Liver (tissue), 9 donors: ENCODE data around the gene RBMS3. TPM values are rescaled to one million over a fixed set of nuclear protein-coding genes. Genes with fewer than 3 reads are reported as not detected.

Experiments used
- DNase-seq: peaks from one replicate; pipeline ENCODE4 v3.0.0-alpha.2; 2017; ENCODE audit warnings: low spot score
- H3K27ac ChIP-seq, 2 donors: one replicate each; pipeline ENCODE4 v1.7.0; 2013; ENCODE audit warnings: inconsistent platforms in 2 of 2, low read length in 2 of 2, control low read depth in 1 of 2, low read depth in 1 of 2, mild to moderate bottlenecking in 1 of 2
- H3K27me3 ChIP-seq, 4 donors: one replicate each; pipeline versions ENCODE4 v1.6.1 to v1.7.0; 2013; ENCODE audit warnings: low read length in 3 of 4, inconsistent platforms in 1 of 4, mild to moderate bottlenecking in 1 of 4, moderate library complexity in 1 of 4; ENCODE audit not compliant: control insufficient read depth in 4 of 4, insufficient read depth in 4 of 4
- H3K36me3 ChIP-seq, 4 donors: one replicate each; pipeline versions ENCODE4 v1.6.1 to v1.7.0; 2013; ENCODE audit warnings: low read length in 3 of 4, mild to moderate bottlenecking in 3 of 4, low read depth in 1 of 4, moderate library complexity in 1 of 4; ENCODE audit not compliant: control insufficient read depth in 4 of 4, insufficient read depth in 3 of 4
- H3K4me1 ChIP-seq, 4 donors: one replicate each; pipeline versions ENCODE4 v1.6.1 to v1.7.0; 2013; ENCODE audit warnings: low read length in 3 of 4, mild to moderate bottlenecking in 3 of 4, moderate library complexity in 1 of 4; ENCODE audit not compliant: control insufficient read depth in 4 of 4, insufficient read depth in 4 of 4
- H3K4me3 ChIP-seq, 3 donors: one replicate each; pipeline versions ENCODE4 v1.6.1 to v1.7.0; 2013; ENCODE audit warnings: low read length in 3 of 3, control low read depth in 1 of 3, low read depth in 1 of 3, mild to moderate bottlenecking in 1 of 3
- H3K9ac ChIP-seq, 2 donors: one replicate each; pipeline ENCODE4 v1.7.0; 2013; ENCODE audit warnings: low read length in 2 of 2, mild to moderate bottlenecking in 2 of 2, moderate library complexity in 2 of 2, control low read depth in 1 of 2, low read depth in 1 of 2
- H3K9me3 ChIP-seq, 4 donors: one replicate each; pipeline versions ENCODE4 v1.6.1 to v1.7.0; 2013; ENCODE audit warnings: low read length in 3 of 4; ENCODE audit not compliant: control insufficient read depth in 4 of 4
- CTCF ChIP-seq: fragments of 150-350 bp; IDR thresholded peaks from 2 replicates; pipeline ENCODE4 v1.5.1; 2017; ENCODE audit warnings: improper control_type of control experiment, low read depth, low read length; ENCODE audit not compliant: missing input control
- EGR1 ChIP-seq, 2 donors: IDR thresholded peaks; 2 replicates each; pipeline ENCODE4 v1.6.1; 2016 to 2018; ENCODE audit warnings: antibody characterized with exemption in 2 of 2, low read depth in 2 of 2
- FOXA1 ChIP-seq: IDR thresholded peaks from 2 replicates; pipeline ENCODE4 v1.6.1; 2016; ENCODE audit warnings: antibody characterized with exemption
- FOXA2 ChIP-seq: IDR thresholded peaks from 2 replicates; pipeline ENCODE4 v1.6.1; 2016; ENCODE audit warnings: antibody characterized with exemption
- HNF4A ChIP-seq, 2 donors: conservative IDR thresholded peaks; 2 replicates each; pipeline ENCODE4 v1.6.1; 2016; ENCODE audit warnings: antibody characterized with exemption in 2 of 2, mild to moderate bottlenecking in 2 of 2
- HNF4G ChIP-seq: IDR thresholded peaks from 2 replicates; pipeline ENCODE4 v1.6.1; 2016; ENCODE audit warnings: antibody characterized with exemption
- JUND ChIP-seq, 2 donors: IDR thresholded peaks; 2 replicates each; pipeline ENCODE4 v1.6.1; 2016; ENCODE audit warnings: antibody characterized with exemption in 2 of 2
- NR2F2 ChIP-seq: IDR thresholded peaks from 2 replicates; pipeline ENCODE4 v1.6.1; 2016; ENCODE audit warnings: antibody characterized with exemption
- RAD21 ChIP-seq, 2 donors: IDR thresholded peaks; 2 replicates each; pipeline ENCODE4 v1.6.1; 2016; ENCODE audit warnings: antibody characterized with exemption in 2 of 2, mild to moderate bottlenecking in 2 of 2
- REST ChIP-seq: IDR thresholded peaks from 2 replicates; pipeline ENCODE4 v1.6.1; 2016; ENCODE audit warnings: antibody characterized with exemption, mild to moderate bottlenecking
- RXRA ChIP-seq, 2 donors: IDR thresholded peaks; 2 replicates each; pipeline ENCODE4 v1.6.1; 2017 to 2018; ENCODE audit warnings: antibody characterized with exemption in 2 of 2, mild to moderate bottlenecking in 1 of 2
- SP1 ChIP-seq: IDR thresholded peaks from 2 replicates; pipeline ENCODE4 v1.6.1; 2018; ENCODE audit warnings: antibody characterized with exemption, mild to moderate bottlenecking
- TAF1 ChIP-seq: conservative IDR thresholded peaks from 2 replicates; pipeline ENCODE4 v1.6.1; 2016; ENCODE audit warnings: antibody characterized with exemption, mild to moderate bottlenecking
- YY1 ChIP-seq: IDR thresholded peaks from 2 replicates; pipeline ENCODE4 v1.6.1; 2016; ENCODE audit warnings: antibody characterized with exemption, mild to moderate bottlenecking
- ZBTB33 ChIP-seq: IDR thresholded peaks from 2 replicates; pipeline ENCODE4 v1.6.1; 2016; ENCODE audit warnings: antibody characterized with exemption
- WGBS: extraction: QIAGEN DNeasy Blood & Tissue Kit; methylation state at CpG from one replicate; pipeline ENCODE4 v1.1.7; 2013; 5-methylcytosine and 5-hydroxymethylcytosine counted together
- polyA plus RNA-seq, 2 donors: library from polyadenylated mRNA; stranded (reverse) in 1 of 2; unstranded in 1 of 2; fragments of 200-250 nt in 1 of 2; fragments of >200 nt in 1 of 2; fragmentation: Nextera tagmentation in 1 of 2; extraction: Ambion mirVana in 1 of 2; gene quantifications; one replicate each; pipeline versions ENCODE4 v1.2.1 to v1.2.3, GENCODE V29; 2013 to 2015
- total RNA-seq, 2 donors: library from RNA; depleted of rRNA; stranded (reverse); fragments of >200 nt; gene quantifications; one replicate each; pipeline ENCODE4 v1.2.3, GENCODE V29; 2014
- TF ChIP-seq, protein P1 (sequence below): IDR thresholded peaks from 2 replicates; pipeline ENCODE4 v1.6.1; 2016; ENCODE audit warnings: antibody characterized with exemption
- TF ChIP-seq, protein P2 (sequence below): IDR thresholded peaks from 2 replicates; pipeline ENCODE4 v1.6.1; 2016; ENCODE audit warnings: antibody characterized with exemption
- donor health status: healthy.
- donor health status: healthy.
- donor health status: healthy.
- donor health status: healthy.
- donor health status: healthy.

Gene RBMS3
- total and polyA plus RNA-seq, 4 donors = 1.2 to 14.9 (median 9.3) TPM

DNA sequence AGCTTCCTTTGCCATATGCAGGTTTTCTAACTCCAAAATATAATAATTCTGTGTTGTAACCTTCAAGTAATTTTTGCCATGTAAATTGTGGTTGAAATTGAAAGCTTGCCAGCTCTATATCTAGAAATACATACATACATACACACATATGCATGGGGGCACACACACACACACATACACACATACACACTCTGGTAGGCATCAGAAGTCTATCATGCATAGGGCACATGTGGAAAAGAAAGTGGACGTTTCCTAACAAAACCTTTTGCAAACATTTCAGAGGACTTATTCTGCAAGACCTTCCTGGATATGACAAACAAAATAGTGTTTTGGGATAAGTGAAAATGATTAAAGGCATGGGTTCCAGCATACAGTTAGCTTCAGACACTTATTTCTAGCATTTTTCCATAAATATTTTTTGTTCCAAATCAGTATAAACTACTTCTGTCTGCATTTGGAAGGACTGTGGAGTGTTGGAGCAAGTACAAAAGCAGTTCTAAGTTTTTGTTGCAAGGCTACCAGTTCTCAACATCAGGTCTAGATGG, 578.9 kb downstream of the RBMS3 start:
- no peak for DNase-seq
- no peak for TF ChIP-seq NR2F2
- no peak for TF ChIP-seq HNF4A (conservative IDR thresholded peaks at IDR 0.05)
- TF ChIP-seq FOXA1 = no peak
- no peak for TF ChIP-seq ZBTB33
- TF ChIP-seq TAF1 = no peak
- TF ChIP-seq YY1 = no peak
- no peak for TF ChIP-seq EGR1 (IDR thresholded peaks at IDR 0.05; ENCODE audit: low read depth in 2 of 2)
- no peak for TF ChIP-seq SP1
- no peak for TF ChIP-seq FOXA2
- no peak for TF ChIP-seq RXRA (IDR thresholded peaks at IDR 0.05)
- H3K9ac ChIP-seq = no peak overlapping the region
- no peak overlapping the region for H3K27ac ChIP-seq
- no peaks in the 10 kb centered on the region for H3K36me3 ChIP-seq
- no peaks in the 10 kb centered on the region for H3K4me1 ChIP-seq
- 62% methylated on average over 1 of the region's 1 CpG for WGBS
- H3K9me3 ChIP-seq = no peaks in the 10 kb centered on the region
- no peaks in the 10 kb centered on the region for H3K27me3 ChIP-seq
- no peak overlapping the region for H3K4me3 ChIP-seq

DNA sequence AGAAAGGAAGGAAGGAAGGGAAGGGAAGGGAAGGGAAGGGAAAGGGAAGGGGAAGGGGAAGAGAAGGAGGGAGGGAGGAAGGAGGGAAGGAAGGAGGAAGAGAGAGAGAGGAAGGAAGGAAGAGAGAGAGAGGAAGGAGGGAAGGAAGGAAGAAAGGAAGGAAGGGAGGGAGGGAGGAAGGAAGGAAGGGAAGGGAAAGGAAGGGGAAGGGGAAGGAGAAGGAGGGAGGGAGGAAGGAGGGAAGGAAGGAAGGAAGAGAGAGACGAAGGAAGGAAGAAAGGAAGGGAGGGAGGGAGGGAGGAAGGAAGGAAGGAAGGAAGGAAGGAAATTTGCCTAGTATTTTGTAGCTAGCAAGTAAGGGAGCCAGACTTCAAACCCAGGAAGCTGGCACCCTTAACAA, 583.9 kb downstream of the RBMS3 start:
- TF ChIP-seq SP1 = no peak
- no peak for TF ChIP-seq HNF4A (conservative IDR thresholded peaks at IDR 0.05)
- TF ChIP-seq RXRA (IDR thresholded peaks at IDR 0.05) = no peak
- no peak for TF ChIP-seq JUND (IDR thresholded peaks at IDR 0.05)
- TF ChIP-seq YY1 = no peak
- TF ChIP-seq FOXA2 = no peak
- no peak for TF ChIP-seq NR2F2
- no peak for TF ChIP-seq RAD21 (IDR thresholded peaks at IDR 0.05)
- Histone ChIP-seq H3K9me3 (no peaks in the 10 kb centered on the region), H3K4me1 (no peaks in the 10 kb centered on the region), H3K27me3 (no peaks in the 10 kb centered on the region), H3K36me3 (no peaks in the 10 kb centered on the region), H3K27ac (no peak overlapping the region), H3K4me3 (no peak overlapping the region), H3K9ac (no peak overlapping the region)
- no peak for DNase-seq
- WGBS = 68% methylated on average over 1 of the region's 1 CpG

- H3K9ac ChIP-seq = no peak overlapping the region
- no peak overlapping the region for H3K4me3 ChIP-seq
- no peak overlapping the region for H3K27ac ChIP-seq
- no peaks in the 10 kb centered on the region for H3K36me3 ChIP-seq
- 82% methylated on average over 6 of the region's 6 CpGs for WGBS
- TF ChIP-seq, protein P1, sequence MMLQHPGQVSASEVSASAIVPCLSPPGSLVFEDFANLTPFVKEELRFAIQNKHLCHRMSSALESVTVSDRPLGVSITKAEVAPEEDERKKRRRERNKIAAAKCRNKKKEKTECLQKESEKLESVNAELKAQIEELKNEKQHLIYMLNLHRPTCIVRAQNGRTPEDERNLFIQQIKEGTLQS = no peak
- no peak for TF ChIP-seq FOXA1
- TF ChIP-seq, protein P2, sequence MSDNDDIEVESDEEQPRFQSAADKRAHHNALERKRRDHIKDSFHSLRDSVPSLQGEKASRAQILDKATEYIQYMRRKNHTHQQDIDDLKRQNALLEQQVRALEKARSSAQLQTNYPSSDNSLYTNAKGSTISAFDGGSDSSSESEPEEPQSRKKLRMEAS = no peak
- no peak for TF ChIP-seq REST
- TF ChIP-seq HNF4A (conservative IDR thresholded peaks at IDR 0.05) = no peak
- no peak for TF ChIP-seq EGR1 (IDR thresholded peaks at IDR 0.05; ENCODE audit: low read depth in 2 of 2)
- TF ChIP-seq TAF1 = no peak
- TF ChIP-seq SP1 = no peak
- no peak for TF ChIP-seq ZBTB33
- TF ChIP-seq CTCF = no peak
- no peak for TF ChIP-seq HNF4G
- TF ChIP-seq JUND (IDR thresholded peaks at IDR 0.05) = no peak
- no peak for TF ChIP-seq YY1
- no peaks in the 10 kb centered on the region for H3K27me3 ChIP-seq
- DNase-seq = no peak
- H3K4me1 ChIP-seq = no peaks in the 10 kb centered on the region
- H3K9me3 ChIP-seq = peaks cover 0 to 2% (median 0%) of the 10 kb centered on the region in 4 donors
Measured at GRCh38 chr3:29868543-29869101, 587.8 kb downstream of the RBMS3 start.
